HepG2 (cell line): Measurements from ENCODE around the gene CDK14. TPM values are rescaled to one million over a fixed set of nuclear protein-coding genes. Genes with fewer than 3 reads are reported as not detected.

Experiments used
- ARHGAP35 ChIP-seq: sonication (generic); formaldehyde crosslinking; IDR thresholded peaks from 2 replicates; pipeline ENCODE4 v1.9.0; 2022; ENCODE audit warnings: mild to moderate bottlenecking, inconsistent platforms, moderate library complexity, missing genetic modification reagents, borderline replicate concordance
- HCFC1 ChIP-seq: fragments of 150-350 bp; IDR thresholded peaks from 2 replicates; pipeline ENCODE4 v1.6.1; 2014; ENCODE audit warnings: low read depth, low read length
- RBM22 ChIP-seq: fragments of 200-400 bp; formaldehyde crosslinking; optimal IDR thresholded peaks from 2 replicates; pipeline ENCODE3; 2017; ENCODE audit warnings: mild to moderate bottlenecking, low read length, moderate library complexity
- ZNF124 ChIP-seq: sonication (generic); formaldehyde crosslinking; IDR thresholded peaks from 2 replicates; pipeline ENCODE4 v1.4.0; 2020; ENCODE audit warnings: missing genetic modification reagents
- ZNF558 ChIP-seq: sonication (generic); formaldehyde crosslinking; IDR thresholded peaks from 2 replicates; pipeline ENCODE4 v1.9.0; 2022; ENCODE audit warnings: mild to moderate bottlenecking, missing genetic modification reagents, borderline replicate concordance
- ZSCAN30 ChIP-seq: sonication (generic); formaldehyde crosslinking; IDR thresholded peaks from 2 replicates; pipeline ENCODE4 v1.5.0; 2020; ENCODE audit warnings: mild to moderate bottlenecking, missing genetic modification reagents
- polyA plus RNA-seq, 8 experiments: library from polyadenylated mRNA; depleted of rRNA in 3 of 8; stranded (reverse) in 7 of 8; unstranded in 1 of 8; fragments of >200 nt; fragmentation: Illumina TruSeq in 4 of 8; extraction: Trizol in 4 of 8; gene quantifications; 2 replicates each; pipeline versions ENCODE4 v1.2.1 to v1.2.3, GENCODE V29; 2011 to 2016; ENCODE audit warnings: low read depth in 4 of 8, missing spikeins in 1 of 8, mixed read lengths in 1 of 8; ENCODE audit not compliant: insufficient read depth in 1 of 8
- total RNA-seq, 5 experiments: library from RNA; depleted of rRNA; stranded (reverse); fragments of >200 nt; fragmentation: Illumina TruSeq; extraction: Trizol; gene quantifications; 2 replicates each; pipeline ENCODE4 v1.2.3, GENCODE V29; 2016; ENCODE audit warnings: low read depth in 1 of 5
- TF ChIP-seq, protein P1 (sequence below), 2 experiments: sonication (generic) in 1 of 2; formaldehyde crosslinking in 1 of 2; IDR thresholded peaks; 2 replicates each; pipeline versions ENCODE4 v1.6.1 to v1.9.0; 2014 to 2022; ENCODE audit warnings: antibody characterized with exemption in 1 of 2, borderline replicate concordance in 1 of 2, inconsistent platforms in 1 of 2, low read depth in 1 of 2, missing genetic modification reagents in 1 of 2
- TF ChIP-seq, protein P2 (sequence below): sonication (generic); formaldehyde crosslinking; IDR thresholded peaks from 2 replicates; pipeline ENCODE4 v1.4.0; 2020; ENCODE audit warnings: missing genetic modification reagents, borderline replicate concordance
- TF ChIP-seq, protein P3 (sequence below): sonication (generic); formaldehyde crosslinking; IDR thresholded peaks from 2 replicates; pipeline ENCODE4 v1.5.1; 2020; ENCODE audit warnings: missing genetic modification reagents, mild to moderate bottlenecking, borderline replicate concordance

The CDK14 gene
- total and polyA plus RNA-seq, 2 of the 13 experiments (the other 11 are each of a cell fraction or from before 2014, with no cell fraction given) = 0.26 to 0.71 TPM

DNA sequence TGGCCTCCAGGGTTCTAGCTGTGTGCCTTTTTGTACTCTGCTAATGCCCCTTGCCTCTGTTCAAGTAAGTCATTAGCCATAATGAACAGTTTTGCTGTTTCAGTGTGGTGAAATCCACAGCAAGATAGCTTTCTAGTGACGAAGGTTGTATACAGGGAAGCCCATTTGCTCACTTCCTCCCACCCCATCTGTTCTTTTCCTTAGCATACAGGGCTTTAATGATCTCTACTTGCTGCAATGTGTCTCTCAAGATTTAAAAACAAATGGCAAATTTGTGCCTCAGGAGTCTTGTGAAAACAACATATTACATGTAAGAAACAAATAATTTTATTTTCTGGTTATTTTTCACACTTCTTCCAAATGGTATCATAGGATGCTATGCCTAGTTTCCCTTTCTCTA, 243.2 kb downstream of the CDK14 start (continued):
- no peak for TF ChIP-seq ZSCAN30 (CRISPR knock-in tag)
- TF ChIP-seq, protein P1, sequence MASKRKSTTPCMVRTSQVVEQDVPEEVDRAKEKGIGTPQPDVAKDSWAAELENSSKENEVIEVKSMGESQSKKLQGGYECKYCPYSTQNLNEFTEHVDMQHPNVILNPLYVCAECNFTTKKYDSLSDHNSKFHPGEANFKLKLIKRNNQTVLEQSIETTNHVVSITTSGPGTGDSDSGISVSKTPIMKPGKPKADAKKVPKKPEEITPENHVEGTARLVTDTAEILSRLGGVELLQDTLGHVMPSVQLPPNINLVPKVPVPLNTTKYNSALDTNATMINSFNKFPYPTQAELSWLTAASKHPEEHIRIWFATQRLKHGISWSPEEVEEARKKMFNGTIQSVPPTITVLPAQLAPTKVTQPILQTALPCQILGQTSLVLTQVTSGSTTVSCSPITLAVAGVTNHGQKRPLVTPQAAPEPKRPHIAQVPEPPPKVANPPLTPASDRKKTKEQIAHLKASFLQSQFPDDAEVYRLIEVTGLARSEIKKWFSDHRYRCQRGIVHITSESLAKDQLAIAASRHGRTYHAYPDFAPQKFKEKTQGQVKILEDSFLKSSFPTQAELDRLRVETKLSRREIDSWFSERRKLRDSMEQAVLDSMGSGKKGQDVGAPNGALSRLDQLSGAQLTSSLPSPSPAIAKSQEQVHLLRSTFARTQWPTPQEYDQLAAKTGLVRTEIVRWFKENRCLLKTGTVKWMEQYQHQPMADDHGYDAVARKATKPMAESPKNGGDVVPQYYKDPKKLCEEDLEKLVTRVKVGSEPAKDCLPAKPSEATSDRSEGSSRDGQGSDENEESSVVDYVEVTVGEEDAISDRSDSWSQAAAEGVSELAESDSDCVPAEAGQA (IDR thresholded peaks at IDR 0.05; ENCODE audit: low read depth) = no peak
- TF ChIP-seq, protein P1 (CRISPR knock-in tag; IDR thresholded peaks at IDR 0.05; ENCODE audit: borderline replicate concordance) = no peak
- TF ChIP-seq HCFC1 = no peak
- TF ChIP-seq ARHGAP35 = no peak
- TF ChIP-seq ZNF124 (CRISPR knock-in tag) = no peak
- TF ChIP-seq, protein P2, sequence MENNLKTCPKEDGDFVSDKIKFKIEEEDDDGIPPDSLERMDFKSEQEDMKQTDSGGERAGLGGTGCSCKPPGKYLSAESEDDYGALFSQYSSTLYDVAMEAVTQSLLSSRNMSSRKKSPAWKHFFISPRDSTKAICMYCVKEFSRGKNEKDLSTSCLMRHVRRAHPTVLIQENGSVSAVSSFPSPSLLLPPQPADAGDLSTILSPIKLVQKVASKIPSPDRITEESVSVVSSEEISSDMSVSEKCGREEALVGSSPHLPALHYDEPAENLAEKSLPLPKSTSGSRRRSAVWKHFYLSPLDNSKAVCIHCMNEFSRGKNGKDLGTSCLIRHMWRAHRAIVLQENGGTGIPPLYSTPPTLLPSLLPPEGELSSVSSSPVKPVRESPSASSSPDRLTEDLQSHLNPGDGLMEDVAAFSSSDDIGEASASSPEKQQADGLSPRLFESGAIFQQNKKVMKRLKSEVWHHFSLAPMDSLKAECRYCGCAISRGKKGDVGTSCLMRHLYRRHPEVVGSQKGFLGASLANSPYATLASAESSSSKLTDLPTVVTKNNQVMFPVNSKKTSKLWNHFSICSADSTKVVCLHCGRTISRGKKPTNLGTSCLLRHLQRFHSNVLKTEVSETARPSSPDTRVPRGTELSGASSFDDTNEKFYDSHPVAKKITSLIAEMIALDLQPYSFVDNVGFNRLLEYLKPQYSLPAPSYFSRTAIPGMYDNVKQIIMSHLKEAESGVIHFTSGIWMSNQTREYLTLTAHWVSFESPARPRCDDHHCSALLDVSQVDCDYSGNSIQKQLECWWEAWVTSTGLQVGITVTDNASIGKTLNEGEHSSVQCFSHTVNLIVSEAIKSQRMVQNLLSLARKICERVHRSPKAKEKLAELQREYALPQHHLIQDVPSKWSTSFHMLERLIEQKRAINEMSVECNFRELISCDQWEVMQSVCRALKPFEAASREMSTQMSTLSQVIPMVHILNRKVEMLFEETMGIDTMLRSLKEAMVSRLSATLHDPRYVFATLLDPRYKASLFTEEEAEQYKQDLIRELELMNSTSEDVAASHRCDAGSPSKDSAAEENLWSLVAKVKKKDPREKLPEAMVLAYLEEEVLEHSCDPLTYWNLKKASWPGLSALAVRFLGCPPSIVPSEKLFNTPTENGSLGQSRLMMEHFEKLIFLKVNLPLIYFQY (CRISPR knock-in tag) = no peak
- no peak for TF ChIP-seq RBM22
- TF ChIP-seq, protein P3, sequence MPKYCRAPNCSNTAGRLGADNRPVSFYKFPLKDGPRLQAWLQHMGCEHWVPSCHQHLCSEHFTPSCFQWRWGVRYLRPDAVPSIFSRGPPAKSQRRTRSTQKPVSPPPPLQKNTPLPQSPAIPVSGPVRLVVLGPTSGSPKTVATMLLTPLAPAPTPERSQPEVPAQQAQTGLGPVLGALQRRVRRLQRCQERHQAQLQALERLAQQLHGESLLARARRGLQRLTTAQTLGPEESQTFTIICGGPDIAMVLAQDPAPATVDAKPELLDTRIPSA = no peak
- no peak for TF ChIP-seq ZNF558 (CRISPR knock-in tag)
